ENCODE results near the gene NRG3. TPM values are rescaled to one million over a fixed set of nuclear protein-coding genes. Genes with fewer than 3 reads are reported as not detected.
"Not testable (repeated sequence)": the region's sequence is repeated elsewhere in the genome, so short reads cannot be mapped to it uniquely, and the experiment has no call there.

The NRG3 gene
- total RNA-seq, 1 donor from 2014 or later: 8.2 TPM

DNA sequence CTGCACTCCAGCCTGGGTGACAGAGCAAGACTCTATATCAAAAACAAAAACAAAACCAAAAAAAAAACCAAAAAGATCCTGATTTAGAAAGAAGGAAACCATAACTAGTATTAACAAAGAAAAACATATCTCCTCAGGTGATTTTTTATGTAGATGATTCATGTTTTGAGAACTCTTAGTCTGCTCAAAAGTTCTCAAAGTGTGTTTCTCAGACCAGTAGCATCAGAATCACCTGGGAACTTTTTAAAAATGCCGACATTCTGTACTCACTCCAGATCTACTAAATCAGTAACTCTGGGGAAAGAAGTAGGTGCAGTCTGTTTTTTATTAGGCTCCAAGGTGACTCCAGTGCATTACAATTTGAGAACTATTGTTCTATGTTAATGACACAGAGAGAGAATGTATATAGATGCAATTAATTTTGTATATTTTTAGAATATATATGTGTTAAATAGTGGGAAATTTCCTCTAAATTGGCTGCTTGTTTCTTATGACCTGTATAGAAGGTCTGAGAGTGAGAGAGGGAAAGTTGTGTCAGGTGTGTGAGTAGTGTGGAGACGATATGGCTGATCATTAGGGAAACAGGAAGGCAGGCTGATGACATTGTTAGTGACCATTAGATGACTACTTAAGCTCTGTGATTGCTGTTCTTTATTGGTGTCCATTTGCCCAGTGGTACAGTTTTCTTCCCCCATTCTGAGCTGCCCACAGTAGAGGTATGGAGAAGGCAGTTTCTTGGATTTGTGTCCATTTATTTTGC lies 1075.0 kb downstream of the NRG3 start:
- Mint-ChIP-seq H3K27me3 (ENCODE audit: unreplicated experiment) (no peaks in the 10 kb centered on the region), H3K27ac (ENCODE audit: unreplicated experiment) (no peak overlapping the region), H3K4me3 (ENCODE audit: unreplicated experiment) (no peak overlapping the region), H3K9me3 (ENCODE audit: unreplicated experiment) (no peaks in the 10 kb centered on the region), H3K4me1 (ENCODE audit: unreplicated experiment) (no peaks in the 10 kb centered on the region), H3K36me3 (ENCODE audit: low read depth, unreplicated experiment) (no peaks in the 10 kb centered on the region)
- TF ChIP-seq, protein P1, sequence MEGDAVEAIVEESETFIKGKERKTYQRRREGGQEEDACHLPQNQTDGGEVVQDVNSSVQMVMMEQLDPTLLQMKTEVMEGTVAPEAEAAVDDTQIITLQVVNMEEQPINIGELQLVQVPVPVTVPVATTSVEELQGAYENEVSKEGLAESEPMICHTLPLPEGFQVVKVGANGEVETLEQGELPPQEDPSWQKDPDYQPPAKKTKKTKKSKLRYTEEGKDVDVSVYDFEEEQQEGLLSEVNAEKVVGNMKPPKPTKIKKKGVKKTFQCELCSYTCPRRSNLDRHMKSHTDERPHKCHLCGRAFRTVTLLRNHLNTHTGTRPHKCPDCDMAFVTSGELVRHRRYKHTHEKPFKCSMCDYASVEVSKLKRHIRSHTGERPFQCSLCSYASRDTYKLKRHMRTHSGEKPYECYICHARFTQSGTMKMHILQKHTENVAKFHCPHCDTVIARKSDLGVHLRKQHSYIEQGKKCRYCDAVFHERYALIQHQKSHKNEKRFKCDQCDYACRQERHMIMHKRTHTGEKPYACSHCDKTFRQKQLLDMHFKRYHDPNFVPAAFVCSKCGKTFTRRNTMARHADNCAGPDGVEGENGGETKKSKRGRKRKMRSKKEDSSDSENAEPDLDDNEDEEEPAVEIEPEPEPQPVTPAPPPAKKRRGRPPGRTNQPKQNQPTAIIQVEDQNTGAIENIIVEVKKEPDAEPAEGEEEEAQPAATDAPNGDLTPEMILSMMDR (IDR thresholded peaks at IDR 0.05; ENCODE audit: unreplicated experiment): no peak
- no peak for DNase-seq (ENCODE audit: low spot score)

DNA sequence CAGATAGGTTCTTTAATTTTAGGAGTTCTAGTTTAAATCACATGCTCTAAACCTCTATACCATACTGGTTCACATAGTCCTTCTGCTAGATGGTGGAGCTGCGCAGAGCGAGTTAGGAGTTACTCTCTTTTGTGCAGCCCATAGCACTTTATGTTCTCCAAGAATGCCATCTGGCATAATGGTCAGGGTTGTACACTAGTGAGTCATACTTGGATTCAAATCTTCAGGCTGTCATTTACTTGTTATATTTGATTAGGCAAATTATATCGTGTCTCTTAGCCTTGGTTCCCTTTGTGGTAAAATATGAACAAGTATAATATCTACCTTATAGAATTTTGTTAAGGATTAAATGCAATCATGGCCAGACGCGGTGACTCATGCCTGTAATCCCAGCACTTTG lies 1078.3 kb downstream of the NRG3 start:
- no peak overlapping the region for H3K4me3 Mint-ChIP-seq (ENCODE audit: unreplicated experiment)
- TF ChIP-seq, protein P1 (IDR thresholded peaks at IDR 0.05; ENCODE audit: unreplicated experiment): no peak
- DNase-seq (ENCODE audit: low spot score): no peak
- H3K36me3 Mint-ChIP-seq (ENCODE audit: low read depth, unreplicated experiment): no peaks in the 10 kb centered on the region
- no peaks in the 10 kb centered on the region for H3K4me1 Mint-ChIP-seq (ENCODE audit: unreplicated experiment)
- no peaks in the 10 kb centered on the region for H3K27me3 Mint-ChIP-seq (ENCODE audit: unreplicated experiment)
- no peak overlapping the region for H3K27ac Mint-ChIP-seq (ENCODE audit: unreplicated experiment)
- no peaks in the 10 kb centered on the region for H3K9me3 Mint-ChIP-seq (ENCODE audit: unreplicated experiment)

DNA sequence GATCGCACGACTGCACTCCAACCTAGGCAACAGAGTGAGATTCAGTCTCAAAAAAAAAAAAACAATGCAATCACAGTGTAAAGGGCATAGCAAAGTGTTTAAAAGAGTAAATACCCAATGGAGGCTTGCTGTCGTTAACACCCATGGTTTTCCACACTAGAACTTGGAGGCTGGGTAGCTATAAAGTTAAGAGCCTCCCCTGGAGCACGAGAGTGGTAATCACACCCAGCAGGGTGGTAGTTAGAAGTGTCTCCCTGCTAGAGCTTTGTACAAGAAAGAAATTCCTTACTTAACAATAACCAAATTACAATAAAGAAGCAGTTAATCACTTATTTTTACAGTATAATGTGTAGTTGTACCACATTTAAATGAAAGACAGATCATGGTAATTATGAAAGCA lies 1078.9 kb downstream of the NRG3 start:
- no peak overlapping the region for H3K4me3 Mint-ChIP-seq (ENCODE audit: unreplicated experiment)
- H3K9me3 Mint-ChIP-seq (ENCODE audit: unreplicated experiment): no peaks in the 10 kb centered on the region
- no peak for DNase-seq (ENCODE audit: low spot score)
- no peaks in the 10 kb centered on the region for H3K4me1 Mint-ChIP-seq (ENCODE audit: unreplicated experiment)
- no peaks in the 10 kb centered on the region for H3K27me3 Mint-ChIP-seq (ENCODE audit: unreplicated experiment)
- no peaks in the 10 kb centered on the region for H3K36me3 Mint-ChIP-seq (ENCODE audit: low read depth, unreplicated experiment)
- TF ChIP-seq, protein P1 (IDR thresholded peaks at IDR 0.05; ENCODE audit: unreplicated experiment): no peak
- no peak overlapping the region for H3K27ac Mint-ChIP-seq (ENCODE audit: unreplicated experiment)

DNA sequence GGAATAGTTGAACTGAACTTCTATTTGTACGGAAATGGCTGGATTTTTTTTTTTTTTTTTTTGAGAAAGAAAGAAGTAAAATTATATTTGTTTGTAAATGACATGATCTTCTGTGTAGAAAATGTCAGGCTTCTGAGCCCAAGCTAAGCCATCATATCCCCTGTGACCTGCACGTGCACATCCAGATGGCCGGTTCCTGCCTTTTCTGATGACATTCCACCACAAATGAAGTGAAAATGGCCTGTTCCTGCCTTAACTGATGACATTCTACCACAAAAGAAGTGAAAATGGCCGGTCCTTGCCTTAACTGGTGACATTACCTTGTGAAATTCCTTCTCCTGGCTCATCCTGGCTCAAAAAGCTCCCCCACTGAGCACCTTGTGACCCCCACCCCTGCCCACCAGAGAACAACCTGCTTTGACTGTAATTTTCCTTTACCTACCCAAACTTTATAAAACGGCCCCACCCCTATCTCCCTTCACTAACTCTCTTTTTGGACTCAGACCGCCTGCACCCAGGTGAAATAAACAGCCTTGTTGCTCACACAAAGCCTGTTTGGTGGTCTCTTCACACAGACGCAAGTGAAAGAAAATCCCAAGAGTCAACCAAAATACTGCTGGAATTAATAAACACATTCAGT lies 1085.5 kb downstream of the NRG3 start:
- not testable (repeated sequence) for H3K9me3 Mint-ChIP-seq (ENCODE audit: unreplicated experiment); H3K36me3 Mint-ChIP-seq (ENCODE audit: low read depth, unreplicated experiment); H3K4me3 Mint-ChIP-seq (ENCODE audit: unreplicated experiment); H3K27me3 Mint-ChIP-seq (ENCODE audit: unreplicated experiment); DNase-seq (ENCODE audit: low spot score); H3K4me1 Mint-ChIP-seq (ENCODE audit: unreplicated experiment); H3K27ac Mint-ChIP-seq (ENCODE audit: unreplicated experiment)

DNA sequence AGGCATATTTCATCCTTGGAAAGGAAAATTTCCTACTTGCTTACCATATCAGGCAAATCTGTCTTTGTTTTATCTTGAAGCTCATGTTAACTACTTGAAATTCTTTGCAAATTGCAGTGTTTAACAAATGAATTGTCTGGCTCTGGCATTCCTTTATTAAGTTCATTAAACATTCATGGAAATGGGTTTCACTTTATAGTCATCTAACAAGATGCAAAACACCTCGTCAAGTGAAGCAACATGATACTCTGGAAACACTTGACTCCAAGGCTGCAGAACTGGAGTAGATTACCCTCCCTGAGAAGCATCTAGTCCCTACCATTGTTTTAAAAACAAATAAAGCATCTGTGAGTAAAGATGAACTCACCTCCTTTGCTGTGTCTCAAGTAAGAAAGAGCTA lies 1086.9 kb downstream of the NRG3 start:
- TF ChIP-seq, protein P1 (IDR thresholded peaks at IDR 0.05; ENCODE audit: unreplicated experiment): no peak
- Mint-ChIP-seq H3K36me3 (ENCODE audit: low read depth, unreplicated experiment) (no peaks in the 10 kb centered on the region), H3K9me3 (ENCODE audit: unreplicated experiment) (no peaks in the 10 kb centered on the region), H3K27me3 (ENCODE audit: unreplicated experiment) (peaks cover 2% of the 10 kb centered on the region), H3K4me1 (ENCODE audit: unreplicated experiment) (no peaks in the 10 kb centered on the region), H3K4me3 (ENCODE audit: unreplicated experiment) (no peak overlapping the region), H3K27ac (ENCODE audit: unreplicated experiment) (no peak overlapping the region)
- DNase-seq (ENCODE audit: low spot score): no peak
